PC-9 (cell line): Measurements from ENCODE around the gene ZNF490.

Source experiments
- EZH2 ChIP-seq: fragments of 200-600 bp; sonication (generic); IDR thresholded peaks from 2 replicates; pipeline ENCODE4 v1.8.0; 2017; ENCODE audit warnings: antibody characterized with exemption, low read depth
- TF ChIP-seq, protein P1 (sequence below): fragments of 200-600 bp; sonication (generic); conservative IDR thresholded peaks from 2 replicates; pipeline ENCODE4 v1.6.1; 2017; ENCODE audit warnings: mixed run types, antibody characterized with exemption, mild to moderate bottlenecking, moderate library complexity

DNA sequence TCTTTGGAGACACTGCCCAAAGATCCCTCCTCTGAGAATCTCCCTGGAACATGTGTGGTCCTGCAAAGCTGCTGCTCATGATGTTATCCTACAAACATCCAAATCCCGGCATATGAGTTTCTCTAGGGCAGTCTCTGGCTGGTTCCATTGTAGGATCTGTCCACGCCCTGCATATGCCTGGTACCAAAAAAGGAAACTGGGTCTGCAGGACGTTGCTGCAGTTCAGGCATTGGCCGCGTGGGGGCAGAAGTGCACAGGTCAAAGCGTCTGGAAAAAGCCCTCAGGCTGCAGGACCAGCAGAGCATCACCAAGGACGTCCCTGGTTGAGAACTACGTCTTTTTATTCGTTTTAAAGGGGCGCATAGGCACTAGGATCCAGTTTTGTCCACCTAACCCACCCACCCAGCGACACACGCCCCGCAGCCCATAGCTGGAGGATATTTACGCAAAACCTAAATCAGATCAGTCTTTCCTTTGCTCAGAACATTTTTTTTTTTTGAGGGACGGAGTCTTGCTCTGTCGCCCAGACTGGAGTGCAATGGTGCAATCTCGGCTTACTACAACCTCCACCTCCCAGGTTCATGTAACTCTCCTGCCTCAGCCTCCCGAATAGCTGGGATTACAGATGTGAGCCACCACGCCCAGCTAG lies 46.5 kb downstream of the ZNF490 start:
- TF ChIP-seq, protein P1, sequence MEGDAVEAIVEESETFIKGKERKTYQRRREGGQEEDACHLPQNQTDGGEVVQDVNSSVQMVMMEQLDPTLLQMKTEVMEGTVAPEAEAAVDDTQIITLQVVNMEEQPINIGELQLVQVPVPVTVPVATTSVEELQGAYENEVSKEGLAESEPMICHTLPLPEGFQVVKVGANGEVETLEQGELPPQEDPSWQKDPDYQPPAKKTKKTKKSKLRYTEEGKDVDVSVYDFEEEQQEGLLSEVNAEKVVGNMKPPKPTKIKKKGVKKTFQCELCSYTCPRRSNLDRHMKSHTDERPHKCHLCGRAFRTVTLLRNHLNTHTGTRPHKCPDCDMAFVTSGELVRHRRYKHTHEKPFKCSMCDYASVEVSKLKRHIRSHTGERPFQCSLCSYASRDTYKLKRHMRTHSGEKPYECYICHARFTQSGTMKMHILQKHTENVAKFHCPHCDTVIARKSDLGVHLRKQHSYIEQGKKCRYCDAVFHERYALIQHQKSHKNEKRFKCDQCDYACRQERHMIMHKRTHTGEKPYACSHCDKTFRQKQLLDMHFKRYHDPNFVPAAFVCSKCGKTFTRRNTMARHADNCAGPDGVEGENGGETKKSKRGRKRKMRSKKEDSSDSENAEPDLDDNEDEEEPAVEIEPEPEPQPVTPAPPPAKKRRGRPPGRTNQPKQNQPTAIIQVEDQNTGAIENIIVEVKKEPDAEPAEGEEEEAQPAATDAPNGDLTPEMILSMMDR, result peak; percentile 99
- no peak for TF ChIP-seq EZH2
